Testis (tissue), 3 donors: Measurements from ENCODE around the gene DNAJC15. TPM values are rescaled to one million over a fixed set of nuclear protein-coding genes. Genes with fewer than 3 reads are reported as not detected.

Source experiments
- DNase-seq: peaks from one replicate; pipeline ENCODE4 v3.0.0-alpha.2; 2019
- H3K27ac ChIP-seq, 2 donors: fragments of 200-600 bp; sonication (generic); one replicate each; pipeline ENCODE4 v1.5.1; 2019
- H3K27me3 ChIP-seq: fragments of 200-600 bp; sonication (generic); one replicate; pipeline ENCODE4 v1.5.1; 2019
- H3K36me3 ChIP-seq: fragments of 200-600 bp; sonication (generic); one replicate; pipeline ENCODE4 v1.5.1; 2017; ENCODE audit warnings: low read depth; ENCODE audit errors: missing control alignments
- H3K4me1 ChIP-seq: fragments of 200-600 bp; sonication (generic); one replicate; pipeline ENCODE4 v1.5.1; 2019
- H3K4me3 ChIP-seq, 2 donors: fragments of 200-600 bp; sonication (generic); one replicate each; pipeline ENCODE4 v1.5.1; 2017 to 2019
- H3K9me3 ChIP-seq: fragments of 200-600 bp; sonication (generic); one replicate; pipeline ENCODE4 v1.5.1; 2017
- CTCF ChIP-seq, 3 experiments: fragments of 450-650 bp in 2 of 3; fragments of 200-600 bp in 1 of 3; sonication (generic) in 1 of 3; IDR thresholded peaks; one replicate each; pipeline ENCODE4 v1.5.1; 2016 to 2019; ENCODE audit warnings: antibody characterized with exemption in 3 of 3, mild to moderate bottlenecking in 2 of 3, moderate library complexity in 1 of 3
- POLR2A ChIP-seq: fragments of 450-650 bp; IDR thresholded peaks from one replicate; pipeline ENCODE4 v1.6.1; 2017; ENCODE audit warnings: antibody characterized with exemption, mild to moderate bottlenecking, moderate library complexity
- WGBS, 2 donors: methylation state at CpG; one replicate each; pipeline ENCODE4 v1.1.5; 2018; 5-methylcytosine and 5-hydroxymethylcytosine counted together
- intact Hi-C: fragments of 100-400 bp; cut with DNase I; formaldehyde crosslinking; loops from one replicate; pipeline ENCODE4 v1.15.1; 2023; ENCODE audit warnings: low total_unique reads
- polyA plus RNA-seq: library from polyadenylated mRNA; stranded (reverse); fragments of 350-450 nt; fragmentation: Illumina TruSeq; extraction: RNeasy Lipid Tissue Mini Kit (QIAGEN cat#74804); gene quantifications from one replicate; pipeline ENCODE4 v1.2.3, GENCODE V29; 2014; ENCODE audit warnings: low read depth, low replicate concordance; ENCODE audit not compliant: insufficient read depth
- total RNA-seq, 2 donors: library from RNA; depleted of rRNA; stranded (reverse); fragments of >200 nt; gene quantifications; one replicate each; pipeline ENCODE4 v1.2.3, GENCODE V29; 2016

Gene DNAJC15
- total and polyA plus RNA-seq, 3 donors from 2014 or later: 11.8 to 49.8 (median 17.2) TPM

DNA sequence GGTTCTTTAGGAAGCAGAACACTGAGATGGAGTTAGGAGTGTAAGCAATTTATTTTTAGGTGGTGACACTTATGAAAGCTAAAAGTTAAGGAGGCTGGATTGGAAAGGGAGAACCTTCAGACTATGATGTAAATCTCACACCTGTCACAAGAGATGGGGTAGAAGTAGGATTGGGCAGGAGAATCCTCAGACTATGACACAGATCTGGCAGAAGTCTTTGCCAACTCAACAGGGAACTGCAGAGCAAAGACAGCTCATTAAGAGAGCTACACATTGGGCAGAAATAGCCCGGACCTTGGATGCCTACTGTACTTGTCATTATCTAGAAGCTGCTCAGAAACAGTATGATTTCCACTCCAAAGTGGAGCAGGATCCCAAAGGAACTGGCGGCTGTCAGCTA, 134.4 kb downstream of the DNAJC15 start:
- no peak overlapping the region for H3K4me3 ChIP-seq
- no peak for DNase-seq
- TF ChIP-seq CTCF (IDR thresholded peaks at IDR 0.05) (no peak), POLR2A (no peak)
- no peaks in the 10 kb centered on the region for H3K4me1 ChIP-seq
- no peaks in the 10 kb centered on the region for H3K36me3 ChIP-seq
- no peaks in the 10 kb centered on the region for H3K9me3 ChIP-seq
- intact Hi-C loops: no loop called here
- WGBS, 2 donors: 50 to 61% methylated on average over 2 of the region's 2 CpGs
- no peaks in the 10 kb centered on the region for H3K27me3 ChIP-seq
- no peak overlapping the region for H3K27ac ChIP-seq

DNA sequence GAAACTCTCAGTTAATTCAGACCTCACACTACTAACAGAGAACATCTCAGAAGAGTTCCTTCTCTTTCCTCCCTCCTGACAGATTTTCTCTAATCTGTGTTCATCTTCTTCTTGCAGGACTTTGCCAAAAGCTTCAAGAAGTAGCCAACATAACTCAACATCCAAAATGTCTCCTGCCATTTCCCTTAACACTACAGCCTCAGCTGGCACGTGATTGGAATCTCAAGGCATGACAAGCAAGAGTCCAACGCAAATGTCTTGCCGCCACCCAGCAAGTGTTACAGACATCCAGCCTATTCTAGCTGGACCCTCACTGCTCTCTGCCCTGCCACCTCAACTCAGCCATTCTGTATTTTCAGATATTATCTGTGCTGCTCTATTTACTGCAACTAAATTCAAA, 135.1 kb downstream of the DNAJC15 start:
- Histone ChIP-seq H3K36me3 (no peaks in the 10 kb centered on the region), H3K27ac (no peak overlapping the region), H3K4me1 (no peaks in the 10 kb centered on the region), H3K4me3 (no peak overlapping the region), H3K9me3 (no peaks in the 10 kb centered on the region), H3K27me3 (no peaks in the 10 kb centered on the region)
- intact Hi-C loops: no loop called here
- WGBS, 2 donors: 96 to 99% methylated on average over 3 of the region's 3 CpGs
- DNase-seq: no peak
- no peak for TF ChIP-seq CTCF (IDR thresholded peaks at IDR 0.05)
- no peak for TF ChIP-seq POLR2A

DNA sequence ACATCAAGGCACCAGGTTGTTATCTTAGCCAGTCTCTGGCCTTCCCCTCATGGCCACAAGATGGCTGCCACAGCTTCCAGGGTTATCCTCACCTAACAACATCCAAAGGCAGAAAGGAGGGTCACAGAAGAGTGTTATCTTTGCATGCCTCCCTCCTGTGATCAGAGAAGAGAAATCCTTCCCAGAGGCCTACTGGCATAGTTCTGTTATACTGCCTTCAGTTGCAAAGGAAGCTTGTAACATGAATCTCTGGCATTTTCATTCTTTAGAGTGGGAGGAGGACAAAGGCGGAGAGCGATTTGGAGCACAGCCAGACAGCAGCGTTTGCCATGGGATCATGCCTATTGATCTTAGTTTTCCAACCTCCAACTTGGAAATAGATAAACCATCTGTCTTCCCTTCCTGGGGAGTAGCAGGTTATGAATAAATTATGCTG, 135.7 kb downstream of the DNAJC15 start:
- H3K4me1 ChIP-seq: no peaks in the 10 kb centered on the region
- no peaks in the 10 kb centered on the region for H3K36me3 ChIP-seq
- 30 to 39% methylated on average over 3 of the region's 3 CpGs for WGBS, 2 donors
- TF ChIP-seq CTCF (IDR thresholded peaks at IDR 0.05): no peak
- TF ChIP-seq POLR2A: no peak
- H3K4me3 ChIP-seq: no peak overlapping the region
- H3K9me3 ChIP-seq: no peaks in the 10 kb centered on the region
- H3K27ac ChIP-seq: no peak overlapping the region
- peak; percentile 32 for DNase-seq
- intact Hi-C loops: no loop called here
- H3K27me3 ChIP-seq: no peaks in the 10 kb centered on the region

Other genes with a start within 250 kb of the DNAJC15 start
- under 1 TPM in 1 of 2 donors, not detected in 1; 0.16 TPM for gene FAM216B, start 242.0 kb upstream of the DNAJC15 start, total RNA-seq
- gene FAM216B, start 242.0 kb upstream of the DNAJC15 start, polyA plus RNA-seq: 1.3 TPM
- 10 to 100 TPM in 1 of 2 donors, 1 to 10 TPM in 1; 9.6 to 12.5 TPM for gene EPSTI1, start 31.3 kb upstream of the DNAJC15 start, total RNA-seq
- 11.4 TPM for gene EPSTI1, start 31.3 kb upstream of the DNAJC15 start, polyA plus RNA-seq